HG02884 (cell line): Measurements from ENCODE around the gene ANO6.

Experiments used
- ATAC-seq: cut with Tn5 transposase; IDR thresholded peaks from one replicate; pipeline ENCODE4 v1.9.1; 2021; ENCODE audit warnings: mild to moderate bottlenecking, moderate library complexity; ENCODE audit not compliant: unreplicated experiment

ANO6 gene

DNA sequence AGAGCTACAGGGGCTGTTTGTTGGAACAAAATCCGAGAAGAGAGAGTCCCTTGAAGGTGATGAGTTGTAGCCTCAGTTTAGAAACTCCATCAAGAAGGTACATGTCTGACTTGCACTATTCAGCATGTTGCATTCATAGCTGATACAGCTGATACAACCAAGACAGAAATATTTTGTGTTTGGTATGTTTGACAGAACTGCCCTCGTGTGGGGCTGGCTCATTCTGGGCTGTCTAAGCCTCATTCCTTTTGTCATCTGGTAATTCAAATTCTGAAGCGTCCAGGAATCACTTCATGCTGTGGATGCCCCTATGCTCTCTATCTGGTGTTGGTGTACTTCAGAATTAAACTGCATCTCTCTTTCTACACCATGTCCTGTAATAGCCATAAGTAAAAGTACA is 126.3 kb downstream of the ANO6 start:
- ATAC-seq = no peak

DNA sequence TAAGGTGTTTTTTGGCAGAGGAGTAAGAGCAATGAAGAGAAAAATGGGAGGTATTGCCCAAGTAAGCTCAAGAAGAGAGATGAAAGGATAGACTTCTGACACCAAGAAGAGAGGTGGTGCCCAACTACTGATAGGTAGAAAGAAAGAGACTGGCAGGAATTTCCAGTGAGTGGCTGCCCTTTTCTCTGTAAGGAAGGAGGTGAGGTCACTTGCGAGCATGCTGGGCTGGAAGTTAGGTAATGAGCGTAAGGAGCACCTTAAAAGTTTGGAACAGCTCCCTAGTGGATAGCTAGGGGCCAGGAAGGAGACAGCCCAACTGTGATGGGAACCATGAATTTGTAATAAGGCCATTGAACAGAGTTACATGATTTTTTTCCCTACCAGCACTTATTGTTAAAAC is 127.0 kb downstream of the ANO6 start:
- no peak for ATAC-seq

DNA sequence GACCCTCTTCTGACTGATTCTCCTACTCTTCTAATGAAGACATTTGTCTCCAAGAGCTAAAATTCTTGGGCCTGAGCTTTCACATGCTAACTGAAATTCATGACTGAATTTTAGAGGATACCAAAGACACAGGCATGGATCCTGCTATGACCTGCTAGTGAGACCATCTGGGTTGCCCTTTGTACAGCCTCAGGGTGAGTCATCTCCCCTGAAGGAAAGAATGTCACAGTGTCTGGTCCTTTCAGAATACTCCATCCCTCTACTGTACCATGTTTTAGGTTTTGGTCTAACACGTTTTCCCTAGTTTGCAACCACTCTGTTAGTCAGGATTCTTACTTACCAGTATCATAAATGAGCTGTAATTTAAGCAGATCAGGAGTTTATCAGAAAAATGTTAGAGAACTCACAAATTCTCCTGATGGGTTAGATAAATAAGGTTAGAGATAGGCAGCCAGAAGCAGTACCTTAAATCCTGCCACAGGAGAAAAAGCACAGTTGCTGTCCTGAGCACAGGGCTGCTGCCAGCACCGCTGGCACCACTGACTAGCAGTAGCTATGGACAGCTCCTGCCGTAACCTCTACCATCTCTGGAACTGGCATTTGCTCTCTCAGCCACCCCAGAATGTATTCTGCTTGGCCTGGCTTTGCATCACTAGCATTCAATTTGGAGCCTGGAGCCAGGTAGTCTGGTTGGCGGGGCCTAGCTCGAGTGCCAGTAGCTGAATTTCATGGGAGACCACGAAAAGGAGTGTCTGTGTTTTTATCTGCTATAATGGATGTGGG is 127.6 kb downstream of the ANO6 start:
- no peak for ATAC-seq

GRCh38 chr12:45348311-45348710 is 132.4 kb downstream of the ANO6 start:
- no peak for ATAC-seq

- no peak for ATAC-seq
These were observed 133.1 kb downstream of the ANO6 start for GRCh38 chr12:45348986-45349385.

DNA sequence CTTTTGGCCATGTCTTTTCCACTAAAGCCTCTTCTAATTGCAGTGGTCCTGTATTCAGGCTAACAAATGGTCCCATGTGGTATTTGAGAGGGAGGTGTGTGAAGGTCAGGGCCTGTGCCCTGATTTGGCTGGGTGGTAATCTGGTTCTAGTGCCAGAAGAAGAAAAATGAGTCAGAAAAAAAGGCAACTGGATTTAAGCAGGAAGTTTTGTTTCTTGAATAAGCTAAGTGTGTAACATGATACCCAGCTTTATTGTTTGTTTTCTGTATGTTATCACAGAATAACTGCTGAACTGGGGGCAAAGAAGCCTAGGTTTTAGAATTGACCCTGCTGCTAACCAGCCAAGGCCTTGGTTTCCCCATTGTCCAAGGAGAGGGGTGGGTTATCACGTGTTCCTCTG is 134.0 kb downstream of the ANO6 start:
- no peak for ATAC-seq

GRCh38 chr12:45350861-45351260 is 135.0 kb downstream of the ANO6 start:
- no peak for ATAC-seq

DNA sequence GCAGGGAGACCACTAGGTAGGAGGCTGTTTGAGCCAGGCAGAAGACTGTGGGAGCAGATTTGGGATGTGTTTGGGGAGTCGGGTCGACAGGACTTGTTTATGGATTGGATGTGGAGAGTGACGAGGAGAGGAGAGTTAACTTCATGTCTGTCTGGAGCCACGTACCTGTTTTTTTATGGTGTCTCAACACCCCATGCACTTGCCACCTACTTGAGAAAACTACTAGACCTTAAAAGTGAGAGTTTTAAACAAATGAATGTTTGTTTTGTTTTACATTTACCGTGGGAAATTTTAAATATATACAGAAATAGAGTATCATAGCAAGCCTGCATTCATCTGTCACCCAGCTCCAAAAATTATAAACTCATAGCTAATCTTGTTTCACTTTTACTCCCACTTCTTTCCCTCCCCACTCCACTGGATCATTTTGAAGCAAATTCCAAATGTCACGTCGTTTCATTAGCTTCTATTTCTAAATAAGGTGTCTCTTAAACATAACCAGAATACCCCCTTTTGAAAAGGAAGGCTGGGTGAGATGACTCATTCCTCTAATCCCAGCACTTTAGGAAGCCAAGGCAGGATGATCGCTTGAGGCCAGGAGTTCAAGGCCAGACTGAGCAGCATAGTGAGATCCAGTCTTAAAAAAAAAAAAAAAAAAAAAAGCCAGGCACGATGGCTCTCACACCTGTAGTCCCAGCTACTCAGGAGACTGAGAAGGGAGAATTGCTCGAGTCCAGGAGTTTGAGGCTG is 136.2 kb downstream of the ANO6 start:
- ATAC-seq = no peak

DNA sequence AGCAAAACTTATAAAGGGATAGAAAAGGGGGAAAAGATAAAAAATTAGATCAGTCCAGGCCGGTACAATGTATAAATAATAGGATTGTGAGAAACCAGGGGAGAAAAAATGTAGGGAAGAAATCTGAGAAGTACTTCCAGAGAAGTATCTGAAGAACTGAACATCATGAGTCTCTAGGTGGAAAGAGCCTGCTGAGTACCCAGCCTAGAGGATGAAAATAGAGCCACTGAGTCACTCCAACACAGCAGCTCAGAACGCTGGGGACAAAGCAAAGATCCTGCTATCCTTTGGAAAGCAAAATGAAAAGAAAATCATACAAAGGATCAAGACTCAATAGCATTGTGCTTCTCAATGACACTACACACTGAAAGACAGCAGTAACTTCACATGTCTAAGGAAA is 138.0 kb downstream of the ANO6 start:
- ATAC-seq = no peak

DNA sequence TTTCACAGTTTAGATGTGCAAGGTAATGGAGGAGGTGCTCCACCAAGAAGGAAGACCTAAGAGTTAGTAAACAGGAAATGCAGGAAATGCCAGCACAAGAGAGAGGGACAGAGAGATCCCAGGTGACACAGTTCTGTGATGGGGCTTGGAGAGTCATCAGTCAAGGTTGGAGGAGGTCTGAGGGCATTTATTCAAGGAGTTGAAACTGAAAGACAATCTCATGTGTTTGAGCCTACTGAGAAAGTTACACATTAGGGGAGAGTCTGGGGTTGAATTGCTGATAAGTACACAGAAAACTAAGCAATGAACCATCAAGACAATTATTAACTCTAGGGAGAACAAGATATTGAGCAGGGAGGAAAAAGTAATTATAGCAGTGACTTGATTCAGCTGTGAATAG is 138.5 kb downstream of the ANO6 start:
- no peak for ATAC-seq

- no peak for ATAC-seq
These were observed 139.8 kb downstream of the ANO6 start for GRCh38 chr12:45355730-45356129.

DNA sequence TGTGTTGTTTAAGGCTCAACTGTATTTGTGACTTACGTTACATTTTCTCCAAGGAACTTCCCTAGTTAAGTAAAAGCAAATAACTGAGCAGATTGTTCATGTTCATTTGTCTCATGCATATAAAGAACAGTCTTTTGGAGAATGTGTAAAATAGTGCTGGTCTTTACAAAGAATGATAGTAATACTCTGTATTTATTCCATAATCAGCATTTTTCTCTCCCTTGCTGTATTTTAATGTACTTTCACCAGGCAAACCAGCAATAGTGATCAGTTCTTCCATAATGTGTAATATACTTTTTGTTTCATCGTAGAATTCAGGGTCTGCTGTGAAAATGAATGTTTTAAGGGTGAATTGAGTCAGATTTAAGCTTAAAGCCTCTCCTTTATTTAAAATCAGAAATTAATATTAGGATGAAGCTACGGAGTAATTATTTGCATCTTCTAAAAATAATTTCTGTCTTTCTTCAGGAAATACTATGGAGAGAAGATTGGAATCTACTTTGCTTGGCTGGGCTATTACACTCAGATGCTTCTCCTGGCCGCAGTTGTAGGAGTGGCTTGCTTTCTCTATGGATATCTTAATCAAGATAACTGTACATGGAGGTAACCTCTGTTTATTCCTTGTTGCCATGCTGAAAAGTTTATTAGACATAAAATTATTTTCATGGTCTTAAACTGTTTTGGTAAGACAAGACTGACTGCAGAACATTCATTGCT is 141.1 kb downstream of the ANO6 start:
- no peak for ATAC-seq

DNA sequence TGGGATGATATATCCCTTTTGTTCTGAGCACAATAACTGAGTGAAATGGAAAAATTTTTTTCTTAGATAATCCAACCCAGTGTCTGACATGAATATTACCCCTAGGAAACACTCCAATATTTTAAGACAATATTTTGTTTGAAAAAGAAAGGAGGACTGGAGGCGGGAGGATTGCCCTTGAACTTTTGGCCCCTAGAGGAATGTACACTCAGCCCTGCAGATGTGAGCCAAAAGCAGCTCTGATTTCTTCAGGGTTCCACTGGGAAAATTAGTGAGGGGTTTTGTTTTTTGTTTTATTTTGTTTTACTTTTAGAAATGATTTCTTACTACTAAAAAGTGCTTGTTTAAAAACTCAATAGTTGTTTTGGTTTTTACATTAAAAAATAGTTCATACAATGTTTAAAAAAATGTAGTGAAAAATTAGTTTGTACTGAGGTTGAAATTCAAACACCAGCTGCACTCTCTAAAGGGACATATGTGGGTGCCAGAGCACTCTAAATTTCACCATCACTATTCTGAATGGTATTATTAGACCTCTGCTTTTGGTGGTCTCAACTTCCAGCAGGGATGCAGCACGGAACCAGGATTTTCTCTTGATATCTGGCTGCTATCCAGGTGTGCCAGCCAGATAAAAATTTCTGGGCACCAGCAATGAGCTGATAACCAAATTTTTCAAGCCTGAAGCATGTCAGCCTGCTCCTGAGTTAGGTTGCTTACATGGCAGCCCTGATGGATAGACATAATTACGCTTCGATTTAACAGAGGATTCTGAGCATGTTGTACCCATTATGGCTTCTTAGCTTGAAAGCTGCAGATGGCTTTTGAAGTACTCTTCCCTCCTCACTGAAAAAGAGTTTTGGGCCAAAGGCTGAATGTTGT is 141.9 kb downstream of the ANO6 start:
- no peak for ATAC-seq

GRCh38 chr12:45362291-45362690 is 146.4 kb downstream of the ANO6 start:
- ATAC-seq = no peak

GRCh38 chr12:45363903-45364302 is 148.0 kb downstream of the ANO6 start:
- ATAC-seq = no peak

GRCh38 chr12:45368841-45369489 is 153.1 kb downstream of the ANO6 start:
- ATAC-seq = no peak

DNA sequence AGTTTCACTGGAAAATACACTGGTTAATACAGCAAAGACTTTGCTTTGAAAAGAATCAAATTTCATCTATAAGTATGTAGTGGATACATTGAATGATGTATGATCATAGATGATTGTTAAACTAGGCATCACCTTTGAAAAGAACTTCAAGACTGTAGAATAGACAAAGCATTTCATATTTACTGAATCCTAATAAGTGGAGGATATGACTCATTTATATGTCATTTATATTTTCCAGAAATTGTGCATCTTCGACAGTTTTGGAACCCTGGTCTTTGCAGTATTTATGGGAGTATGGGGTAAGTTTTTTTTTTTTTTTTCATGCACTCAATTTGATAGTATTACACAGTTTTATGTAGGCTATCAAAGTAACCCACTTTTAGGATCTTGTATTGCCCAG is 161.9 kb downstream of the ANO6 start:
- ATAC-seq = no peak

DNA sequence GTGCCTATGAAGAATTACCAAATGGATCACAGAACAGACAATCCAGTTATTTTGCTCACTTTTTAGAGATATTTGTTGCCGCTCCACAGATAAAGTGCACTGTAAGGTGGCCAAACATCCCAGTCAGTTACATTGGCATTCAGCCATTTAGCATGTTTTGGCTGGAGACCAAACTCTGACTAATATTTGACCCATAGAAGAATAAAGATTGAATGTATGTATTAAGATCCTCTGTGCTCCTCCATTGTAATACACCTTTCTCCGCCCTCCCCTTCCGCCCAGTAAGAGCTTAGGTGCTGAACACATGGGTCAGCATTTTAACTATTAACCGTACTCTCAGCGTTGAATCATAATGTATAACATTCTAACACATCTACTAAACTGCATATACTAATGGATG is 163.4 kb downstream of the ANO6 start:
- ATAC-seq = no peak

DNA sequence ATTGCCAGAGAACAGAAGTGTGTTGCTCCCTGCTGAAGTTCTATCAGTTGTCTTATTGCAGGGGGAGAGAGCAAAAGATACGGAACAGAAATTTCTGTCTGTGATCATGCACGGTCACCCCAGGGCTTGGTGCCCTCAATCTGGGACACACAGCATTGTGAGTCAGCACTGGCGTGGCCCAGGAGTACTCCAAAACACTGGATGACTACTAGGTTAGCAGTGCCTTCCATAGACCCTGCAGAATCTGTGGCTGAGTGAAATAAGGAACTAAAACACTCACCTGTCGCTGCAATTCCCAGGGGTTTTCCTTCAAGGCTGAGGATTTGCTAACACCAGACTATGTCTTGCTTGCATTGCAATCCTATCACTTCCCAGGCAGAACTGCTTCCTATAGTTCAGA is 165.5 kb downstream of the ANO6 start:
- no peak for ATAC-seq

DNA sequence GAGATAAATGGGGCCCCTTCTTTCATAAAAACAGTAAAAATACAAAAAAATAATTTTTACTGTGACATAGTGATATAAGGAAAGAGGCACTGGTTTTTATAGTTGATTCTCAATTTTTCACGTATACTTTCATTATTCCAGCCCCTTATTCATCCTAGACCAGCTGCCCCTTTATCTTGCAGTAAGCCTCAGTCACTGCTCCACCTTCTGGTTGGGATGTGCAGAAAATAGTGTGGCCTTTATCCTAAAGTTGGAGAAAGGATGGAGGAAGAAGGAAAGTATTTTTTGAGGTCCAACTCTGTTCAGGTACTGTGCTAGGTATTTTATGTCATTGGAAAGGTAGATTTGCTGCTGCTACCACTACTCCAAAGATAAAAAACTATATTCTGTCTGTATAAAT is 172.7 kb downstream of the ANO6 start:
- no peak for ATAC-seq
